ENCODE data around the gene MRPL9.

- TF ChIP-seq, protein P1, sequence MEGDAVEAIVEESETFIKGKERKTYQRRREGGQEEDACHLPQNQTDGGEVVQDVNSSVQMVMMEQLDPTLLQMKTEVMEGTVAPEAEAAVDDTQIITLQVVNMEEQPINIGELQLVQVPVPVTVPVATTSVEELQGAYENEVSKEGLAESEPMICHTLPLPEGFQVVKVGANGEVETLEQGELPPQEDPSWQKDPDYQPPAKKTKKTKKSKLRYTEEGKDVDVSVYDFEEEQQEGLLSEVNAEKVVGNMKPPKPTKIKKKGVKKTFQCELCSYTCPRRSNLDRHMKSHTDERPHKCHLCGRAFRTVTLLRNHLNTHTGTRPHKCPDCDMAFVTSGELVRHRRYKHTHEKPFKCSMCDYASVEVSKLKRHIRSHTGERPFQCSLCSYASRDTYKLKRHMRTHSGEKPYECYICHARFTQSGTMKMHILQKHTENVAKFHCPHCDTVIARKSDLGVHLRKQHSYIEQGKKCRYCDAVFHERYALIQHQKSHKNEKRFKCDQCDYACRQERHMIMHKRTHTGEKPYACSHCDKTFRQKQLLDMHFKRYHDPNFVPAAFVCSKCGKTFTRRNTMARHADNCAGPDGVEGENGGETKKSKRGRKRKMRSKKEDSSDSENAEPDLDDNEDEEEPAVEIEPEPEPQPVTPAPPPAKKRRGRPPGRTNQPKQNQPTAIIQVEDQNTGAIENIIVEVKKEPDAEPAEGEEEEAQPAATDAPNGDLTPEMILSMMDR (IDR thresholded peaks at IDR 0.05; ENCODE audit: low read length): no peak; the same call in 1 of the 2 replicates
- TF ChIP-seq EZH2 (IDR thresholded peaks at IDR 0.05; ENCODE audit: borderline replicate concordance, low read length): no peak
Observed at GRCh38 chr1:151790071-151790939, 27.0 kb upstream of the MRPL9 start, which contains the start of gene TDRKH.

All from OCI-LY1 (cell line).